ENCODE measurements around the gene VAMP8.
"Not testable (repeated sequence)": the region's sequence is repeated elsewhere in the genome, so short reads cannot be mapped to it uniquely, and the experiment has no call there.

Gene VAMP8

DNA sequence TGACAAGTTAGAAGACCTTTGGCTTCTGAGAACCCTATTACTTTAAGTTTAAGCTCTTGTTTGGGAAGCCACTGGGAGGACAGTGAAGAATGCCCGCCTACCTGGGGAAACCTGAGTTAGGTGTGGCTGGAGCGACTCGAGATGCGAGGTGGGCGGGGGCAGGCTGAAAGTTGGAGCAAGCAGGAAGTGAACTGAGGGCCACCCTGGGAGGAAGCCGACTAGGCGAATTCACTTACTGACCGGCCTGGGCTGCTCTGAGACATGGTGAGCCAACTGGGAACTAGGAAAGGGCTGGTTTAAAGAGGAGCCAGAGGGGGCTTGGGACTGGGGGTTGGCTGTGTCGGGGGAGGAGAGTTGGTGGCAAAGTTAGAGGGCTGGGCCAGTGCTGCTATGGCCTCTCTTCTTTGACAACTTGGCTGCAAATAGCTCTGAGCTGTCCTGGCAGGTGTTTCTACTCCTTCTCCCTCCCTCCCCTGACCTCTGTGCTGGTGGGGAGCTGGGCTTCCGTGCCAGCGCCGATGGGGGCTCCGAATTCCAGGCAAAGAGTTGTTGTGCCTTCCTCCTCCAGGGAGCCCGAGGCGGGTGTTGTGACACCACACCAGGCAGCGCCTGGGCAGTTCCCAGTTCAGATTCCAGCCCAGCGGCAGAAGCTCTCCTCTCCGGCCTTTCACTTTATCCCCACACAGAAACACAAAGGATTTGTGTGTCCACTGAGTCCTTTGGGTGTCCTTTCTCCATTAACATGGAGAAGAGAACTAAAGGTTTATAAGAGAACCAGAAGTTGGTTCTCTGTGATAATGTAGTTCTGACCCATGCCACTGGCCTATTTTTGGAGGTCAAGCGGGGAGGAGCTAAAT is at the start of gene VAMP8:
Gene VAMP8 (plus strand): TSS at position 201 of the 857 bp plus-strand sequence. CDS start 61 bp downstream, at position 262.
- DNase-seq (ENCODE audit: low read depth in 2 of 2) = peak; percentile 54 to 55

DNA sequence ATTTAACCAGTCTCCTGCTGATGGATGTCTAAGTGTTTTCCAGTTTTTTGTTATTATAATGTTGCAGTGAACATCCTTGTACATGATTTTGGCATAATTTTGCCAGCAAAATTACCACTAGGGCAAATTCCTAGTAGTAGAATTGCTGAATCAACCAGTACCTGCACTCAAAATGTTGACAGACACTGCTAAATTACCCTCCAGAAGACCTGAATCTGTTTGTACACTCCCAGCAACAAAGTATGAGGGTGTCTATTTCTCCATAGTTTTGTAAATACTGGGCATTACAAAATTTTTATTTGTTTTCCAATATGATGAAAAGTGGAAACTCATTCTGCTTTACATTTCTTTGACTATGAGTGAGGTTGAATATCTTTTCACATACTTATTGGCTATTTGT is 49.6 kb upstream of the VAMP8 start:
- DNase-seq (ENCODE audit: low read depth in 2 of 2) = no peak

DNA sequence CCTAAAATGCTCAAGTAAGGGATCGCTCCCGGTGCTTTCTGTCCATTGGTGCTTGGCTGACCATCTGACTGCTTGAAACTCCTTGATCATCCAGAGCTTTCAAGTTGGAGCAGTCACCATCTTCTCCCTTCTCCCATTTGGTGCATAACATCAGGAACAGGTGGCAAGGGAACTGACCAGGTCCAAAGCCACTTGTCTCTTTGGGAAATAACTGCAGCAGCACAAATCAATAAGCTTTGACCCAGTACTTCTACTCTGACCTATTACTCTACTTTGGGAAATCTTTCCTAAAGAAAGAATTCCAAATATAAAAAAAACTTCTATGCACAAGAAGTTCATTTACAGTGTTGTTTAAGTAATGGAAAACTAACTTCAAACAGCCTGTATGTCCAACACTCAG is 49.0 kb upstream of the VAMP8 start:
- DNase-seq (ENCODE audit: low read depth in 2 of 2) = no peak

DNA sequence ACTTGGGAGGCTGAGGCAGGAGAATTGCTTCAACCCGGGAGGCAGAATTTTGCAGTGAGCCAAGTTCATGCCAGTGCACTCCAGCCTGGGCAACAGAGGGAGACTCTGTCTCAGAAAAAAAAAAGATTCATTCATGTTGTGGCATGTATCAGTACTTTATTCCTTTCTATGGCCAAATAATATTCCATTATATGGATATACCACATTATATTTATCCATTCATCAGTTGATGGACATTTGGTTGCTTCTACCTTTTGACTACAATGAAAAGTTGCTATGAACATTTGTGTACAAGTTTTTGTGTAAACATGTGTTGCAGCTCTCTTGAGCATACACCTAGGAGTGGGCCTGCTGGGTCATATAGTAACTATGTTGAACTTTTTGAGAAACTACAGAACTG is 47.6 kb upstream of the VAMP8 start:
- no peak for DNase-seq (ENCODE audit: low read depth in 2 of 2)

DNA sequence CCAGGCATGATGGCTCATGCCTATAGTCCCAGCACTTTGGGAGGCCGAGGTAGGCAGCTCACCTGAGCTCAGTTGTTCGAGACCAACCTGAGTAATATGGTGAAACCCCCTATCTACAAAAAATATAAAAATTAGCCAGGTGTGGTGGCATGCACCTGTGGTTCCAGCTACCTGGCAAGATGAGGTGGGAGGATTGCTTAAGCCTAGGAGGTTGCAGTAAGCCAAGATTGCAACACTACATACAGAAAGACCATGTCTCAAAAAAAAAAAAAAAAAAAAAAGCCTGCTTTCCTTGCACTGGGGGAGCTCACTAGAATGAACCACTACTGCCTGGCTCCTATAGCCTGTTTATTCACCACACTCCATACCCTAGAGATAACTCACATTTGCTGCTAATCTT is 45.8 kb upstream of the VAMP8 start:
- DNase-seq (ENCODE audit: low read depth in 2 of 2) = no peak

DNA sequence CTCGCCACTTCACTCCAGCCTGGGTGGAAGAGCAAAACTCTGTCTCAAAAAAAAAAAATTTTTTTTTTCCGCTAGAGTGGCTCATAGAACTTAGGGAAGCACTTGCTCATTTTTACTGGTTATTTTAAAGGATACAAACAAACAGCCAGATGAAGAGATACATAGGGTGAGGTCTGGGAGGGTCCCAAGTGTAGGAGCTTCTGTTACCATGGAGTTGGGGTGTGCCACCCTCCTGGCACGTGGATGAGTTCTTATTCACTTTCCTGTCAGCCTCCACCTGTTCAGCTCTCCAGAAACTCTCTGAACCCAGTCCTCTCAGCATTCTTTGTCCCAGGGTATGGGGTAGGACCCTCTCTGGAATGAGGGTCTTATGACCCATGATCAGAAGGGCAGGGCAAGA is 43.3 kb upstream of the VAMP8 start:
- DNase-seq (ENCODE audit: low read depth in 2 of 2) = no peak

DNA sequence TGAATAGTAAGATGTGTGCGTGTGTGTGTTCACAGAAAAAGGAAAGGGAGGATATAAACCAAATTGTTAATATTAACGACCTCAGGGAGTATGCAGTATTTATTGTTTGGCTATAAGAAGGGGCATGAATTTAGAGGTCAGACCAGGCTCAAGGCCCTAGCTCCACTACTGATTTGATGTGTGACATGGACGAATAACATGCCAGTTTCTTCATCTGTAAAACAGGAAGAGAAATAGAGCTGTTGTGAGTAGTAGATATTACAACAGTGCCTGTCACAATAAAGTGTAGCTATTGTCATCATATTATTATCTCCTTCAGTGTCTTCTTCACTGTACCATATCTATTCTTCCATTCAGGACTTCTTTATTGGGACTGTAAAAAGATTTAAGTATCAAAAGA is 42.5 kb upstream of the VAMP8 start:
- DNase-seq (ENCODE audit: low read depth in 2 of 2) = no peak

DNA sequence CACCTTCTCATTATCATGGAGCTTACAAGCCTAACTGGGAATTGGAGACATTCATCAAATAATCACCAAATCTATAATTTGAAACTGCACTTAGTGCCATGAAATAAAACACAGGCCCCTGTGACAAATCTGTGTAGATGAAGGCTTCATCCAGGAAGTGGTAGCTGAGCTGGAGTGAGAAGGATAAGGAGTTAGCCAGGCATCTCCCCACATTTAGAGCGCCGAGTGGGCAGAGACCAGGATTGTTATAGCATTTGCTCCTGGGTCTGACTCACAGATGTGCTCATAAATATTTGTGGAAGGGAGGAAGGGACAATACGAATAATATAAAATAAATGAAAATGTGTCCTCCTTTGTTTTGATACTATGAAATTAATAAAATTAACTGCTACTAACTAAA is 40.9 kb upstream of the VAMP8 start:
- DNase-seq (ENCODE audit: low read depth in 2 of 2) = no peak

DNA sequence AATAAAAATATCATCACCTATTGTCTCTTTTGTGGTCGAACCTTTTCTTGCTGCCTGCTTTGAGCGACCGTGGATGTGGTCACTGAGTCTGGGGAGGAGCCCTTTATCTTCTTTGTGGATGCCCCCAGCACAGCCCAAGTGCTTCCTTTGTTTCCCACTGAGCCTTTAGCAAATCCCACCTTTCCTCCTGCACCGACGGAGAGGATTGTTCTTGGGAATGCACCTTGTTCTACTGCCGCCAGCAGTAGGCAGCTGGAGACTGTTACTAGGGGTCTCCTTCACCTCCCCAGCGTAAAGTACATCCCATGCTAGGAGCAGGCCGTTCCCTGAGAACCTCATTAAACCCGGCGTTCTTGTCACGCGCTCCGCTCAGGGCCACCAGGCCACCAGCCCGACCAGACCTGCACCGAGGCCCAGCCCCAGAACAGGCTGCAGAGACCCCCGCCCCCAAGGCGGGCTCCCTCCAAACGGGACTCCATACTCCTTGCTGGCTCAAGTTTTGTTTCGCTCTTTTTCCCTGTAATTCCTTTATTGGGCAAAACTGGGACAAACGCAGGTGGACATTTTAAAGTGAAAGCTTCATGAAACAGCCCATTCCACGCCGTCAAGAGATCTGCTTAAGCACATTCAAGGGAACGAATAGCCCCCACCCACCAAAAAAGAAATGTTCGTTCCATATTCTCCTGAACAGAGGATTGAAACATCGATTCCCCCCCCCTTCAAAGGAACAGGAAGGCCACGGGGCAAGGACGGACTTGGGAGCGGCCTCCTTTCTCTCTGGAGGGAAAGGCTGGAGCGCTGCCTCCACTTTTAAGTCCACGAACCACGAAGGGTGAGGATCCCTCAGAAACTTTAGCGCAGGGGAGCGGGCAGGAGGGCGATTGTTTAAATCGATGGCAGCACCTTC is 39.5 kb upstream of the VAMP8 start:
- DNase-seq (ENCODE audit: low read depth in 2 of 2) = peak in 1 of 2 donors; percentile 22

DNA sequence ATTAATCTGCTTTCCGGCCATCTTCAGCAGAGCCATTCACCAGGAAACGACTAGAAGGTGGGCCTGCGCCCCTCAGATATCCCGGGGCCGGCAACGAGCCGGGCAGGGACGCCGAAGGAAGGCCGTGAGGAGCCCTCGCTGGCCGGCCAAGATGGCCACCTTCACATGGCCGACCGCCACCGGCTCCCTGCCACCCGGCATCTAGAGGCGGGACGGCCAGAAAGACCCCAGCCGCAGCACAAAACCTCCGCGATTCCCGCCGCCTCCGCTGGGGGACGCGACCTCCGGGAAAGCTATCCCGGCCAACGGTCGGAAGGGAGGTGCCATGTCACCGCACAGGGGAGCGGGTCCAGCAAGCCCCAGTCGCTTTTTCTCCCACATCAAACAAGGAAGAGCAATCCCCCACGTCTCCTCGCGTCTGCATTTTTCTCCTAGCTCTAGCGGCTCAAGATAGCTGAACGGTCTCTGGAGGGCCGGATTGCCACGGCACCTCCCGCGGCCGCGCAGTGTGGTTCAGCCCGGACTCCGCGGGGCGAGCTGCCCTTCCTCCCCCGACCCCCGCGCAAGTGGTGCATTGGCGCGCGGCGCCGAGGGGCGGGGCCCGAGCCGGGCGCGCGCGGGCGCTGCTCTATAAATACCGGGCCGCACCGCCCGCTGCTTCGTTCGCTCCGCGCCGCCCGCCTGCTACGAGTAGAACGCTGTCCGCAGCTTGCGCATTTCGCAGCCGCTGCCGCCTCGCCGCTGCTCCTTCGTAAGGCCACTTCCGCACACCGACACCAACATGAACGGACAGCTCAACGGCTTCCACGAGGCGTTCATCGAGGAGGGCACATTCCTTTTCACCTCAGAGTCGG is 38.7 kb upstream of the VAMP8 start, which contains the start of gene MAT2A:
Gene MAT2A (plus strand): TSS at position 662 of the 854 bp plus-strand sequence. CDS start 120 bp downstream, at position 782.
- peak; percentile 88 for DNase-seq (ENCODE audit: low read depth in 2 of 2)

DNA sequence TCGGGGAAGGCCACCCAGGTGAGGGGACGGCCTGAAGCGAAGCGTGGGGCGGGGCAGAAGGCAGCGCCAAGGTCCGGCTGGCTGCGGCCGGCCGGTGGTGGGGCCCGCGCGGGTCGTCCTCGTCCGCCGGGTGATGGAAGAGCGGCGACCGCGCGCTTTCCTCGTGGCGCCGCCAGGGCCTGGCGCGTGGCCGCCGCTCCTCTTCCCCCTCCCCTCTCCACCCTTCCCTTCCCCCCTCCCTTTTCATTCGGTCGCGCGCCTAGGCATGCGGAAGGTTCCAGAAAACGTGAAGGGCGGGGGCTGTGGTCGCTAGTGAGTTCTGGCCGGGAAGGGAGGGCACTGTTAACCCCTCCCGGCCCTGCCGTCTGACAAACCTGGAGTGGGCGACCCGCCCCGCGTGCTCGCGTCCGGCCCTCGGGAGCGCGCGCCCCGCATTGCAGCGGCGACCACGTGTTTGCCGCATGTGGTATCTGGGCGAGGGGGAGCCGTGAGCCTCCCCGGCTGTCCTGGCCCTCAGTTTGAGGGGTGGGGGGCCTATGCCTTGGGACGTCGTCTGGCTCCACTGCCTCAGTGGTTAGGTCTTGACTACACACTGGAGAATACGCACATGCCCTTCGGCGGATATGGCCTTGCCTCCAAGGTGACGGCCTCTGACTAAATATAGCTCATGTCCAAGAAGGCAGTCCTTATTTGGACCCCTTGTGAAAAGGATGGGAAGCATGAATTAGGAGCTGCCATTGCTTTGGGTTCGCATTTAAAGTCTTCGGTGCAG is 37.8 kb upstream of the VAMP8 start:
- peak; percentile 62 to 67 for DNase-seq (ENCODE audit: low read depth in 2 of 2)

DNA sequence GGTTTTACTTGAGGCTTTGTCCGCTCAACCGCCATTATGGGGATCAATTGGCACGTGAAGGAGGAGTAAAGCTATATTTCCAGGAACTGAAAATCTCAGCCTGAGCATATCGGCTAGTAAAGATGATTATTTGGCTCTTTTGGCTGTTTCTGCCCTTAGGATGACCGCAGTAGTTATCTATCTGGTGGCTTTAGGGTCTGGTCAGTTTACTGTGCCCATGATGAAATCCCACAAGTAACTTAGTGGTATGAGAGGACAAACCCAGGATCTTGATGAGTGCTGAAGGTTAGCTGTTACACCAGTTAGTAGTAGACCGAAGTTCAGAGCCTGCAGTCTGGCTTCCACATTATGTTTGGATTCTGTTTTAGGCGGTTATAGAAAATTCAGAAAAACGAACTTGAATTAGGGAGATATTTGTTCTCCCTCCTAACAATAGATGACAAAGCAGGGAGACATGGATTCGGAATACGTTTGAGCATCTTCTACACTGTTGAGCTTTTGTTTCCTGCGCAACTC is 37.2 kb upstream of the VAMP8 start:
- DNase-seq (ENCODE audit: low read depth in 2 of 2) = no peak

DNA sequence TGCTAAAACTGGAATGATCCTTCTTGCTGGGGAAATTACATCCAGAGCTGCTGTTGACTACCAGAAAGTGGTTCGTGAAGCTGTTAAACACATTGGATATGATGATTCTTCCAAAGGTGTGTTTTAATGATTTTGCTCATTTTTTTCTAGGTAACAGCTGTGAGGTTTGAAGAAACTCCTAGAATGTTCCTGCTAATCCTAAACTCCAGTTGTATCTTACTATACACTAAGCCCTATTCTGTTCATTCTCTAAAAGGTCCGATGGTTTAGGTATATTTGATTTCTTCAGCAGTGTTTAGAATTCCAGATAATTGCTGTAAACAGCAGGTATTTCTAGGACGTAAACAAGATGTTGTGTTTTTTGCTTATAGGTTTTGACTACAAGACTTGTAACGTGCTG is 36.1 kb upstream of the VAMP8 start:
- DNase-seq (ENCODE audit: low read depth in 2 of 2) = no peak

DNA sequence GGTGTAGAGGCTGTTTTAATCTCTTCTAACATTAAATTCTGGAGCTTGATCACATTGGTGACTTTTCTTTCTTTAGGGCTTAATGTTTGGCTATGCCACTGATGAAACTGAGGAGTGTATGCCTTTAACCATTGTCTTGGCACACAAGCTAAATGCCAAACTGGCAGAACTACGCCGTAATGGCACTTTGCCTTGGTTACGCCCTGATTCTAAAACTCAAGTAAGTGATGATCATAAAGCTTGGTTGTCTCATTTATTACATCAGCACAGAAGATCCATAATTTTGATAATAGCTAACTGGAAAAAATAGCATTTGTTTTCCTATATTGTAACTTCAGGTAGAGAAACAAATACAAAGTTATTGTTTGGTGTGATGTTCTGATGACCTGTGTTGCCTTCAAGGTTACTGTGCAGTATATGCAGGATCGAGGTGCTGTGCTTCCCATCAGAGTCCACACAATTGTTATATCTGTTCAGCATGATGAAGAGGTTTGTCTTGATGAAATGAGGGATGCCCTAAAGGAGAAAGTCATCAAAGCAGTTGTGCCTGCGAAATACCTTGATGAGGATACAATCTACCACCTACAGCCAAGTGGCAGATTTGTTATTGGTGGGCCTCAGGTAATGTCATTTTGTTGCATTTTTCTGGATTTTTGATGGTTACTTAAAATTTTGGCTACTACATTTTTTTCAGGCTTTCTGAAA is 35.5 kb upstream of the VAMP8 start:
- DNase-seq (ENCODE audit: low read depth in 2 of 2) = no peak

DNA sequence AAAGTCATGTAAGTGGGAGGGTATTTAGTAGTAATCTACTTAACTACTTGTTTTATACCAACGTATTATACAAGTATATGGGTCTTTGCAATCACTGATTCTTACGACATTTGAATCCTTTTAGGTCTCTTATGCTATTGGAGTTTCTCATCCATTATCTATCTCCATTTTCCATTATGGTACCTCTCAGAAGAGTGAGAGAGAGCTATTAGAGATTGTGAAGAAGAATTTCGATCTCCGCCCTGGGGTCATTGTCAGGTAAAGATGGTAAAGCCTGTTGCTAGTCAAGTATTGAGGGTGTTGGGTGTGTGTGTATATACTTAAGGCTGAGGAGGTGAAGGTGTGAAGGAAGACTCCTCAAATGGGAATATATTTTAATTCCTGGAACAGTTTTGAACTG is 34.6 kb upstream of the VAMP8 start:
- no peak for DNase-seq (ENCODE audit: low read depth in 2 of 2)

DNA sequence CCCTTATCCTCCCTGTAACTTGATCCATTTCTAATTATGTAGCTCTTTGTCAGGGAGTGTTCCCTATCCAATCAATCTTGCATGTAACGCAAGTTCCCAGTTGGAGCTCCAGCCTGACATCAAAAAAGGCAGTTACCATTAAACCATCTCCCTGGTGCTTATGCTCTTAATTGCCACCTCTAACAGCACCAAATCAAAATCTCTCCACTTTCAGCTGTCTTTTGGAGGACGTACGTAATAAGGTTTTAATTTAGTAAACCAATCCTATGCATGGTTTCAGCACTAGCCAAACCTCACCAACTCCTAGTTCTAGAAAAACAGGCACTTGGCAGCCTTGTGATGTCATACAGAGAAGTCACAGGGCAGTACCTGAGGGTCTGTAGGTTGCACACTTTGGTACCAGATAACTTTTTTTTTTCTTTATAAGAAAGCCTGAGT is 33.1 kb upstream of the VAMP8 start:
- not testable (repeated sequence) for DNase-seq (ENCODE audit: low read depth in 2 of 2)

DNA sequence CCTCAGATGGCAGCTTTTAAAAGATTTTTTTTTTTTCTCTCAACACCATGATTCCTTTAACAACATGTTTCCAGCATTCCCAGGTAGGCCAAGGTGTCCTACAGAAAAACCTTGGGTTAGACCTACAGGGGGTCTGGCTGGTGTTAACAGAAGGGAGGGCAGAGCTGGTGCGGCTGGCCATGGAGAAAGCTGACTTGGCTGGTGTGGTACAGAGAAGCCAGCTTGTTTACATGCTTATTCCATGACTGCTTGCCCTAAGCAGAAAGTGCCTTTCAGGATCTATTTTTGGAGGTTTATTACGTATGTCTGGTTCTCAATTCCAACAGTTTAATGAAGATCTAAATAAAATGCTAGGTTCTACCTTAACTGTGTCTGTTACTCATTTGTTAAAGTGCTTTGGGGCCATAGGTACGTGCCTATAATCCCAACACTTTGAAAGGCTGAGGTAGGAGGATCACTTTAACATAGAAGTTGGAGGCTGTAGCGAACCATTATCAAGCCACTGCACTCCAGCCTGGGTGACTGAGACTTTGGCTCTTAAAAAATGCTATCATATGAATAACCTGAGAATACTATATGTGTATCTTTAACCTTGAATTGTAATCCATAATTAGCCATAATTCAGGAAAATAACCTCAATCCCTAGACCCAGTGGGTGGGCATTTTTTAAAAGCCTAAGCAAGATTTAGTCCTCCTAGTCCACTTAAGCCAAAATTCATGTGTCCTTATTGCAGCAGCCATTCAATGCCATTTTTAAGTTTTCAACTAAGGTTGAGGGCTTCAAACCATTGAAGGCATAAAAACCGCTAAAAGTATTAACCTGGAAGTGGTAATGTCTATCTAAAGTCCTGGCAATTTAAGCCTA is 32.2 kb upstream of the VAMP8 start:
- DNase-seq (ENCODE audit: low read depth in 2 of 2) = not testable (repeated sequence)

DNA sequence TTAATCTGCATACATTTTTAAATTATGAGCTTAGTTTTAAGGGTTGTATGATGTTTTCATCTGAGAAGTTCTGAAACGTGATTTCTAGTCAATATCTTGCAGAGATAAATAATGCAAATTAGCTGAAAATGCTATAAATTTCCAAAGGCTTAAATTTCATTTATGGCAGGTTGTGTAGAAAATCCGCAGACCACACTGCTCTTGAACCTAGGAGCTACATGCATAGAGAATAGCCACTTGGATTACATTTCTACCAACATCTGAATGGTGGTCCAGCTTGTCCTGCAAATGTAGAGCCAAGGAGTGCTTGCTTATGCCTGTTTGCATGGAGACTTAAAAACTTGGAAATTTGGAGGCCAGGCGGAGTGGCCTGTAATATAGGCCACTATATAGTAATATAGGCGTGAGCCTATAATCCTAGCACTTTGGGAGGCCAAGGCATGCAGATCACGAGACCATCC is 31.6 kb upstream of the VAMP8 start:
- no peak for DNase-seq (ENCODE audit: low read depth in 2 of 2)

Data from stimulated activated CD4-positive, alpha-beta T cell treated with anti-CD3 and anti-CD28 coated beads, Interleukin-4, amount 100 ng/mL, for 48 hours (primary cell).